KMS-11 (cell line): Measurements from ENCODE around the gene CTSZ.
"Not testable (repeated sequence)": the region's sequence is repeated elsewhere in the genome, so short reads cannot be mapped to it uniquely, and the experiment has no call there.

Source experiments
- H2AFZ ChIP-seq: fragments of 200-600 bp; sonication (generic); 2 replicates; pipeline ENCODE4 v1.6.1; 2016; ENCODE audit warnings: antibody characterized with exemption, mixed run types, low read depth
- H3K27ac ChIP-seq: fragments of 200-600 bp; sonication (generic); 2 replicates; pipeline ENCODE4 v1.6.1; 2016; ENCODE audit warnings: mild to moderate bottlenecking, mixed run types
- H3K27me3 ChIP-seq: fragments of 200-600 bp; sonication (generic); 2 replicates; pipeline ENCODE4 v1.6.1; 2017; ENCODE audit warnings: mild to moderate bottlenecking, low read depth, mixed run types, moderate library complexity; ENCODE audit not compliant: insufficient read depth
- H3K36me3 ChIP-seq: fragments of 200-600 bp; sonication (generic); 2 replicates; pipeline ENCODE4 v1.6.1; 2017; ENCODE audit warnings: mild to moderate bottlenecking, mixed run types; ENCODE audit not compliant: insufficient read depth
- H3K4me1 ChIP-seq: fragments of 200-600 bp; sonication (generic); 2 replicates; pipeline ENCODE4 v1.6.1; 2016; ENCODE audit warnings: mild to moderate bottlenecking, low read depth, mixed run types; ENCODE audit not compliant: poor library complexity, severe bottlenecking
- H3K4me2 ChIP-seq: fragments of 200-600 bp; sonication (generic); 2 replicates; pipeline ENCODE4 v1.7.0; 2016; ENCODE audit warnings: mild to moderate bottlenecking, mixed run types
- H3K4me3 ChIP-seq: fragments of 200-600 bp; sonication (generic); IDR thresholded peaks from 2 replicates; pipeline ENCODE4 v1.6.1; 2017; ENCODE audit warnings: low read depth, low read length, mixed read lengths; ENCODE audit not compliant: insufficient read depth
- H3K79me2 ChIP-seq: fragments of 200-600 bp; sonication (generic); 2 replicates; pipeline ENCODE4 v1.6.1; 2016; ENCODE audit warnings: low read depth, mixed run types; ENCODE audit not compliant: insufficient read depth
- H3K9ac ChIP-seq: fragments of 200-600 bp; sonication (generic); 2 replicates; pipeline ENCODE4 v1.6.1; 2016; ENCODE audit warnings: mild to moderate bottlenecking, mixed run types
- H4K20me1 ChIP-seq: fragments of 200-600 bp; sonication (generic); 2 replicates; pipeline ENCODE4 v1.6.1; 2016; ENCODE audit warnings: mild to moderate bottlenecking, mixed run types; ENCODE audit not compliant: insufficient read depth
- CTCF ChIP-seq: fragments of 200-600 bp; sonication (generic); conservative IDR thresholded peaks from 2 replicates; pipeline ENCODE4 v1.6.1; 2017; ENCODE audit warnings: low read depth, mild to moderate bottlenecking, antibody characterized with exemption, low read length, moderate library complexity, mixed read lengths

CTSZ gene

GRCh38 chr20:59044295-59044694 lies 37.2 kb upstream of the CTSZ start:
- Histone ChIP-seq H3K4me1 (peaks cover 32% of the 10 kb centered on the region), H3K9ac (no peak overlapping the region), H3K79me2 (peaks cover 33% of the 10 kb centered on the region), H2AFZ (no peak overlapping the region), H3K27ac (no peak overlapping the region), H3K27me3 (no peaks in the 10 kb centered on the region), H3K4me2 (no peak overlapping the region), H3K36me3 (no peaks in the 10 kb centered on the region), H4K20me1 (no peaks in the 10 kb centered on the region), H3K4me3 (no peak overlapping the region)
- TF ChIP-seq CTCF = no peak

- Histone ChIP-seq H3K9ac (no peak overlapping the region), H2AFZ (peak overlapping the region; percentile 90; the same call in 1 of the 2 replicates), H3K27me3 (no peaks in the 10 kb centered on the region), H3K4me2 (0 out of 2 replicates have a peak overlapping the region, but pooled peaks have one; percentile 46), H3K4me3 (no peak overlapping the region), H3K4me1 (peaks cover 37% of the 10 kb centered on the region), H3K36me3 (no peaks in the 10 kb centered on the region), H4K20me1 (no peaks in the 10 kb centered on the region), H3K27ac (no peak overlapping the region), H3K79me2 (peaks cover 39% of the 10 kb centered on the region)
- no peak for TF ChIP-seq CTCF
These were observed 36.6 kb upstream of the CTSZ start for GRCh38 chr20:59043698-59044097.

- peak overlapping the region; percentile 90 for H2AFZ ChIP-seq
- TF ChIP-seq CTCF = no peak
- peak overlapping the region; percentile 77; the same call in 1 of the 2 replicates for H3K9ac ChIP-seq
- H3K79me2 ChIP-seq = peaks cover 46% of the 10 kb centered on the region
- no peaks in the 10 kb centered on the region for H3K27me3 ChIP-seq
- H3K27ac ChIP-seq = peak overlapping the region; percentile 64
- H4K20me1 ChIP-seq = no peaks in the 10 kb centered on the region
- peaks cover 5% of the 10 kb centered on the region; the same call in 1 of the 2 replicates for H3K36me3 ChIP-seq
- no peak overlapping the region for H3K4me3 ChIP-seq
- H3K4me1 ChIP-seq = peaks cover 39% of the 10 kb centered on the region
- H3K4me2 ChIP-seq = peak overlapping the region; percentile 63; the same call in 1 of the 2 replicates
These were observed 36.0 kb upstream of the CTSZ start for GRCh38 chr20:59042796-59043631.

GRCh38 chr20:59042151-59042795 lies 35.2 kb upstream of the CTSZ start, which contains the start of gene PRELID3B:
PRELID3B (minus strand) TSS chr20:59042786; CDS start chr20:59042730, 56 bp downstream.
- peaks cover 39% of the 10 kb centered on the region for H3K4me1 ChIP-seq
- H3K36me3 ChIP-seq = peaks cover 10% of the 10 kb centered on the region; the same call in 1 of the 2 replicates
- H3K4me3 ChIP-seq = no peak within 1 kb of the TSS
- peak within 1 kb of the TSS; percentile 63 for H3K4me2 ChIP-seq
- no peak for TF ChIP-seq CTCF
- H3K9ac ChIP-seq = peak within 1 kb of the TSS; percentile 77
- no peaks in the 10 kb centered on the region for H4K20me1 ChIP-seq
- peaks cover 53% of the 10 kb centered on the region for H3K79me2 ChIP-seq
- H3K27ac ChIP-seq = peak within 1 kb of the TSS; percentile 64
- H2AFZ ChIP-seq = peak within 1 kb of the TSS; percentile 90
- H3K27me3 ChIP-seq = no peaks in the 10 kb centered on the region

- H3K27ac ChIP-seq, H3K27me3 ChIP-seq, H4K20me1 ChIP-seq, H3K4me3 ChIP-seq, H2AFZ ChIP-seq, H3K9ac ChIP-seq: not testable (repeated sequence)
- H3K4me2 ChIP-seq = peak overlapping the region; percentile 63
- H3K36me3 ChIP-seq = peaks cover 18% of the 10 kb centered on the region; the same call in 1 of the 2 replicates
- H3K79me2 ChIP-seq = peaks cover 61% of the 10 kb centered on the region
- peaks cover 39% of the 10 kb centered on the region for H3K4me1 ChIP-seq
These were observed 34.4 kb upstream of the CTSZ start for GRCh38 chr20:59041487-59041886.
